Natural killer cell (primary cell): Measurements from ENCODE around the gene FAR2. TPM values are rescaled to one million over a fixed set of nuclear protein-coding genes. Genes with fewer than 3 reads are reported as not detected.
"Not testable (repeated sequence)": the region's sequence is repeated elsewhere in the genome, so short reads cannot be mapped to it uniquely, and the experiment has no call there.

Experiments
- ATAC-seq, 3 donors: fragments of 150-1000 bp in 2 of 3; fragments of 200-7000 bp in 1 of 3; cut with Tn5 transposase; 1 replicate in 1 of 3; 2 replicates in 2 of 3; pipeline ENCODE4 v1.10.0; 2021; ENCODE audit warnings: mild to moderate bottlenecking in 2 of 3, moderate library complexity in 2 of 3
- DNase-seq, 2 donors: peaks; one replicate each; pipeline versions ENCODE4 v3.0.0 to v3.0.0-alpha.2; 2013 to 2021; ENCODE audit warnings: mixed read lengths in 1 of 2
- H3K27ac ChIP-seq: one replicate; pipeline ENCODE4 v1.5.1; 2013; ENCODE audit warnings: mild to moderate bottlenecking, low read length
- H3K27me3 ChIP-seq: one replicate; pipeline ENCODE4 v1.6.1; 2013; ENCODE audit warnings: low read length; ENCODE audit not compliant: control insufficient read depth, insufficient read depth
- H3K36me3 ChIP-seq: one replicate; pipeline ENCODE4 v1.6.1; 2013; ENCODE audit warnings: low read length; ENCODE audit not compliant: control insufficient read depth, insufficient read depth
- H3K4me1 ChIP-seq: one replicate; pipeline ENCODE4 v1.6.1; 2013; ENCODE audit warnings: low read length; ENCODE audit not compliant: control insufficient read depth, insufficient read depth
- H3K4me3 ChIP-seq: one replicate; pipeline ENCODE4 v1.5.1; 2013; ENCODE audit warnings: low read length
- H3K9me3 ChIP-seq: one replicate; pipeline ENCODE4 v1.6.1; 2013; ENCODE audit warnings: low read length; ENCODE audit not compliant: control insufficient read depth, insufficient read depth
- H3K27ac Mint-ChIP-seq, 2 donors: one replicate each; pipeline ENCODE4 v1.8.0; 2022; ENCODE audit warnings: mild to moderate bottlenecking in 2 of 2, mixed read lengths in 2 of 2, moderate library complexity in 1 of 2
- H3K27me3 Mint-ChIP-seq, 2 donors: one replicate each; pipeline ENCODE4 v1.8.0; 2022; ENCODE audit warnings: low read depth in 2 of 2, mixed read lengths in 2 of 2
- H3K36me3 Mint-ChIP-seq: one replicate; pipeline ENCODE4 v1.8.0; 2022; ENCODE audit warnings: mixed read lengths
- H3K4me1 Mint-ChIP-seq, 2 donors: one replicate each; pipeline ENCODE4 v1.8.0; 2022; ENCODE audit warnings: mixed read lengths in 2 of 2
- H3K4me3 Mint-ChIP-seq: one replicate; pipeline ENCODE4 v1.8.0; 2022; ENCODE audit warnings: mild to moderate bottlenecking, moderate library complexity, mixed read lengths
- H3K9me3 Mint-ChIP-seq, 2 donors: one replicate each; pipeline ENCODE4 v1.8.0; 2022; ENCODE audit warnings: mixed read lengths in 2 of 2
- CTCF ChIP-seq: fragments of 200-600 bp; IDR thresholded peaks from one replicate; pipeline ENCODE4 v1.8.0; 2022; ENCODE audit warnings: antibody characterized with exemption
- WGBS: methylation state at CpG from one replicate; pipeline ENCODE4 v1.1.7; 2013; ENCODE audit warnings: missing lambda C conversion rate; ENCODE audit not compliant: insufficient coverage; 5-methylcytosine and 5-hydroxymethylcytosine counted together
- intact Hi-C: fragments of 100-400 bp; cut with micrococcal nuclease; formaldehyde crosslinking; loops from one replicate; pipeline ENCODE4 v1.14.2; 2022
- total RNA-seq, 4 donors: library from RNA; stranded (reverse); fragments of 120-200 nt in 1 of 4; gene quantifications; one replicate each; pipeline versions ENCODE4 v1.2.3 to v1.2.4, GENCODE V29; 2013 to 2022

FAR2 gene
- total RNA-seq, 3 donors from 2014 or later (not counting 1 experiment from before 2014, with no cell fraction given), result 1.5 to 3.5 (median 1.7) TPM

GRCh38 chr12:29376118-29376517 lies 227.0 kb downstream of the FAR2 start:
- no peaks in the 10 kb centered on the region for H3K27me3 ChIP-seq
- Mint-ChIP-seq H3K27ac (no peak overlapping the region), H3K4me3 (no peak overlapping the region), H3K4me1 (peaks cover 31 to 40% of the 10 kb centered on the region in 2 donors), H3K27me3 (no peaks in the 10 kb centered on the region), H3K9me3 (no peaks in the 10 kb centered on the region), H3K36me3 (no peaks in the 10 kb centered on the region)
- H3K4me3 ChIP-seq, result no peak overlapping the region
- intact Hi-C loops, result no loop called here
- no peak for TF ChIP-seq CTCF
- no peak overlapping the region for H3K27ac ChIP-seq
- no peak for DNase-seq
- WGBS, result 84% methylated on average over 2 of the region's 2 CpGs
- H3K36me3 ChIP-seq, result peaks cover 3% of the 10 kb centered on the region
- peaks cover 3% of the 10 kb centered on the region for H3K4me1 ChIP-seq
- no peaks in the 10 kb centered on the region for H3K9me3 ChIP-seq
- no peak for ATAC-seq

DNA sequence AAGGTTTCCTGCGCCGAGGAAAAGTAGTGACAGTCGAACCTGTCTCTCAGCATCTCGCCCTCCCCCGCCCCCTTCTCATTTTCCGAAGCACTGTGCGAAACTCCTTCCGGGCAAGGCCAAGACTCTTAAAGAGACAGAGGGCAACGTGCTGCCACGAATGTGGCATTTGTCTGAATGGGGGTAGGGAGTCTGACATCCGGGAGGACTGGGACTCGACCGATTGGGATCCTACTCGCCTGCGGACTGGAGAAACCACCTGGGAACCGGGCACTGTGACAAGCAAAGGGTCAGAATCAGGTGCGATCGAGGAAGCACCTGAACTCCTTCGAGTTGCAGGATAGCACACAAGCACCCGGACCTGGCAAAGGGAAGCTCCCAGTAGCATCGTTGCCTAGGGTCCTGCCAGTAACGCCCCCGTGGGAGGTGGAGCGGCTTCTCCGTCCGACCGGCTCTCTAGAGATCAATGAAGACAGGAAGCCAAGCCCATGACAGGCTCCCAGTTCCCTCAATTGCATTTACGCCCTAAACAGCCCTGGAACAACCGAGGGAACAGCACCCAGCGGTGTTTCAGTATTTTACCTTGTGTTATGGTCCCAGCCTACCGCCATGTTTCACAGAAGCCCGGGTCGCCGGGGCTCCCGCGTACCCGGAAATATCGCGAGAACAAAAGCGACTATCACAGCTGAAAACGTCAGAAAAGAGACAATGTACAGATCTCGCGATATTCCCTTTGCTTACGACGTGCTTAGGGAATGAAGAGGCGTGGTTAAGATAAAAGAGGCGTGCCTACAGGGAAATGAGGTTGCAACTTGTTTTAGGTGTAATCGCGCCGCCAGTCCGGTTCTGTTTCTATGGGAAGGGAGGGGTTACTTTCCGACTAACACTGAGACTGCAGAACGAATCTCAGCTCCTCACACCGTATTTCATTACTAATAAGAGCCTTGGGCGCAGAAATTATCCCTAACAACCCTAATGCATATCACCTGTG lies 231.8 kb downstream of the FAR2 start, which contains the start of gene ERGIC2:
ERGIC2 (minus strand) TSS at position 637 of the 988 bp plus-strand sequence. CDS start 9,539 bp downstream, outside the sequence.
- Histone ChIP-seq H3K27me3 (no peaks in the 10 kb centered on the region), H3K36me3 (no peaks in the 10 kb centered on the region), H3K27ac (peak within 1 kb of the TSS; percentile 97), H3K9me3 (no peaks in the 10 kb centered on the region), H3K4me1 (peaks cover 3% of the 10 kb centered on the region), H3K4me3 (peak within 1 kb of the TSS; percentile 98)
- DNase-seq, result peak; percentile 82 to 99
- intact Hi-C loops, result loop anchor here (1.0 to 2.0 kb wide), 2 partner anchors 1314 to 1374 kb away; partner anchors contain the start of genes CAPRIN2 and IPO8
- no peaks in the 10 kb centered on the region for H3K36me3 Mint-ChIP-seq
- under 1% methylated on average over 54 of the region's 55 CpGs for WGBS
- no peaks in the 10 kb centered on the region for H3K9me3 Mint-ChIP-seq
- H3K27ac Mint-ChIP-seq, result peak within 1 kb of the TSS; percentile 92 to 97
- peaks cover 36 to 39% of the 10 kb centered on the region in 2 donors for H3K4me1 Mint-ChIP-seq
- ATAC-seq, result peak; percentile 95 to 97 (median 95)
- peak within 1 kb of the TSS; percentile 91 for H3K4me3 Mint-ChIP-seq
- TF ChIP-seq CTCF, result no peak
- peaks cover 3 to 20% of the 10 kb centered on the region in 2 donors for H3K27me3 Mint-ChIP-seq

DNA sequence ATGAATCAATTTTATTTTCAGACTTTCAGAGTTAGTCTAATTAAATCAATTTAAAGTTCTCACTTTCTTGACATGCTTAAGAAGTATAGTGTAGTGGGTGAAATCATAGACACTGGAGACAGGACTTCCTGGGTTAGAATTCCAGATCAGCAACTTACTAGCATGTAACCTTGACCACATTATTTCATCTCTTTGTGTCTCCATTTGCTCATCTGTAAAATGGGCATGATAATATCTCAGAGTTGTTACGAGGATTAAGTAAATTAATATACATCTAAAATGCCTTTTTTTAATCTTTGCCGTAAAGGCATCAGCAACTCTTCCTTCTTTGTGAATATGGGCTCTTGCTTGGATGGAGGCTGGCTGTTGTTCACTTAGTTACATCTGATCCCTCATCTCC lies 233.2 kb downstream of the FAR2 start:
- Histone ChIP-seq H3K27ac (no peak overlapping the region), H3K36me3 (no peaks in the 10 kb centered on the region), H3K27me3 (no peaks in the 10 kb centered on the region), H3K4me1 (peaks cover 3% of the 10 kb centered on the region), H3K4me3 (no peak overlapping the region), H3K9me3 (no peaks in the 10 kb centered on the region)
- no peaks in the 10 kb centered on the region for H3K9me3 Mint-ChIP-seq
- intact Hi-C loops, result no loop called here
- DNase-seq (no peak), ATAC-seq (no peak)
- no peak for TF ChIP-seq CTCF
- H3K27me3 Mint-ChIP-seq, result peaks cover 3 to 20% of the 10 kb centered on the region in 2 donors
- WGBS, result 100% methylated on average over 1 of the region's 2 CpGs
- no peaks in the 10 kb centered on the region for H3K36me3 Mint-ChIP-seq
- peaks cover 30 to 31% of the 10 kb centered on the region in 2 donors for H3K4me1 Mint-ChIP-seq
- H3K4me3 Mint-ChIP-seq, result peak overlapping the region; percentile 68
- H3K27ac Mint-ChIP-seq, result peak overlapping the region in 1 of 2 donors; percentile 97

- H3K27ac Mint-ChIP-seq, H3K36me3 Mint-ChIP-seq, H3K4me3 Mint-ChIP-seq, DNase-seq, H3K9me3 Mint-ChIP-seq, H3K9me3 ChIP-seq, H3K4me3 ChIP-seq, H3K27me3 ChIP-seq, ATAC-seq, H3K27ac ChIP-seq, H3K36me3 ChIP-seq, H3K4me1 ChIP-seq, intact Hi-C loops: not testable (repeated sequence)
- whole genome bisulfite sequencing, result 94% methylated on average over 14 of the region's 17 CpGs
- Mint-ChIP-seq H3K27me3 (peaks cover 3 to 20% of the 10 kb centered on the region in 2 donors), H3K4me1 (peaks cover 13 to 15% of the 10 kb centered on the region in 2 donors)
Observed at GRCh38 chr12:29385194-29385593, 236.1 kb downstream of the FAR2 start.
